GM23338 (cell line): ENCODE data around the gene CPNE7. TPM values are rescaled to one million over a fixed set of nuclear protein-coding genes. Genes with fewer than 3 reads are reported as not detected.

ENCODE experiments used
- ATAC-seq: fragments of 200-7000 bp; cut with Tn5 transposase; 3 replicates; pipeline ENCODE4 v1.9.1; 2020
- DNase-seq: peaks from one replicate; pipeline ENCODE4 v3.0.0-alpha.2; 2015; ENCODE audit warnings: low spot score
- H2AFZ ChIP-seq: fragments of 200-600 bp; sonication (generic); 2 replicates; pipeline ENCODE4 v1.8.0; 2016; ENCODE audit warnings: antibody characterized with exemption, mild to moderate bottlenecking, moderate library complexity
- H3F3A ChIP-seq: fragments of 200-600 bp; sonication (generic); replicated peaks from 2 replicates; pipeline ENCODE4 v1.8.0; 2017; ENCODE audit warnings: antibody characterized with exemption, mixed run types, low read depth
- H3K27ac ChIP-seq: fragments of 200-600 bp; sonication (generic); 2 replicates; pipeline ENCODE4 v1.6.1; 2016; ENCODE audit warnings: low read depth
- H3K27me3 ChIP-seq: fragments of 200-600 bp; sonication (generic); 2 replicates; pipeline ENCODE4 v1.8.0; 2016; ENCODE audit warnings: mild to moderate bottlenecking, mixed run types, moderate library complexity; ENCODE audit not compliant: insufficient read depth
- H3K36me3 ChIP-seq: fragments of 200-600 bp; sonication (generic); 2 replicates; pipeline ENCODE4 v1.8.0; 2016; ENCODE audit warnings: mild to moderate bottlenecking; ENCODE audit not compliant: insufficient read depth
- H3K4me1 ChIP-seq: fragments of 200-600 bp; sonication (generic); 2 replicates; pipeline ENCODE4 v1.8.0; 2016; ENCODE audit warnings: mild to moderate bottlenecking, moderate library complexity; ENCODE audit not compliant: insufficient read depth
- H3K4me2 ChIP-seq: fragments of 200-600 bp; sonication (generic); 2 replicates; pipeline ENCODE4 v1.7.1; 2017; ENCODE audit warnings: mixed run types
- H3K4me3 ChIP-seq: fragments of 200-600 bp; sonication (generic); 2 replicates; pipeline ENCODE4 v1.6.1; 2016; ENCODE audit warnings: mixed run types
- H3K79me2 ChIP-seq: fragments of 200-600 bp; sonication (generic); replicated peaks from 2 replicates; pipeline ENCODE4 v1.8.0; 2017; ENCODE audit warnings: mild to moderate bottlenecking; ENCODE audit not compliant: insufficient read depth
- H3K9me2 ChIP-seq: fragments of 200-600 bp; sonication (generic); 2 replicates; pipeline ENCODE4 v1.8.0; 2017; ENCODE audit not compliant: insufficient read depth
- H4K20me1 ChIP-seq: fragments of 200-600 bp; sonication (generic); replicated peaks from 2 replicates; pipeline ENCODE4 v1.8.0; 2017; ENCODE audit warnings: mild to moderate bottlenecking; ENCODE audit not compliant: insufficient read depth
- H3K27ac Mint-ChIP-seq: 2 replicates; pipeline ENCODE4 v1.8.0; 2020; ENCODE audit warnings: inconsistent platforms, mild to moderate bottlenecking, moderate library complexity, mixed read lengths
- H3K27me3 Mint-ChIP-seq: 3 replicates; pipeline ENCODE4 v1.8.0; 2022; ENCODE audit warnings: low read depth, mild to moderate bottlenecking, moderate library complexity, mixed read lengths, inconsistent platforms; ENCODE audit not compliant: insufficient read depth, poor library complexity
- H3K36me3 Mint-ChIP-seq: 3 replicates; pipeline ENCODE4 v1.8.0; 2021; ENCODE audit warnings: low read depth, mild to moderate bottlenecking, inconsistent platforms, moderate library complexity, mixed read lengths
- H3K4me1 Mint-ChIP-seq: 3 replicates; pipeline ENCODE4 v1.8.0; 2020; ENCODE audit warnings: mild to moderate bottlenecking, inconsistent platforms, mixed read lengths
- H3K4me3 Mint-ChIP-seq: 3 replicates; pipeline ENCODE4 v1.8.0; 2021; ENCODE audit warnings: moderate library complexity, mild to moderate bottlenecking, inconsistent platforms, mixed read lengths
- H3K9me3 Mint-ChIP-seq: 3 replicates; pipeline ENCODE4 v1.8.0; 2020; ENCODE audit warnings: moderate library complexity, mild to moderate bottlenecking, inconsistent platforms, mixed read lengths
- ETS1 ChIP-seq: IDR thresholded peaks from 2 replicates; pipeline ENCODE4 v1.6.1; 2016; ENCODE audit warnings: antibody characterized with exemption
- EZH2phosphoT487 ChIP-seq: fragments of 200-600 bp; sonication (generic); IDR thresholded peaks from one replicate; pipeline ENCODE4 v1.8.1; 2018; ENCODE audit warnings: antibody characterized with exemption; ENCODE audit not compliant: unreplicated experiment
- ZNF331 ChIP-seq: fragments of 250-450 bp; sonication (Bioruptor Pico); IDR thresholded peaks from 2 replicates; pipeline ENCODE4 v1.5.0; 2020; ENCODE audit warnings: low read depth, mild to moderate bottlenecking, moderate library complexity
- ZNF462 ChIP-seq: fragments of 250-450 bp; sonication (Bioruptor Pico); IDR thresholded peaks from 2 replicates; pipeline ENCODE4 v1.5.0; 2020; ENCODE audit warnings: mild to moderate bottlenecking, moderate library complexity
- polyA plus RNA-seq: library from polyadenylated mRNA; unstranded; fragments of >200 nt; fragmentation: Nextera tagmentation; extraction: Ambion mirVana; gene quantifications from 2 replicates; pipeline ENCODE4 v1.2.1, GENCODE V29; 2016
- total RNA-seq: library from RNA; depleted of rRNA; stranded (reverse); fragments of >200 nt; shearing (Covaris generic); gene quantifications from 2 replicates; pipeline ENCODE4 v1.2.3, GENCODE V29; 2014

Gene CPNE7
- total and polyA plus RNA-seq, 2 experiments from 2014 or later = 11.2 to 15.7 TPM

- Histone ChIP-seq H2AFZ (no peak overlapping the region), H3K9me2 (no peaks in the 10 kb centered on the region), H3K27ac (no peak overlapping the region), H3F3A (no peaks in the 10 kb centered on the region; the same call in 1 of the 2 replicates), H3K4me3 (no peak overlapping the region), H3K79me2 (no peaks in the 10 kb centered on the region), H4K20me1 (no peaks in the 10 kb centered on the region), H3K36me3 (no peaks in the 10 kb centered on the region), H3K27me3 (peaks cover 24% of the 10 kb centered on the region), H3K4me2 (no peak overlapping the region), H3K4me1 (peaks cover 5% of the 10 kb centered on the region; the same call in 1 of the 2 replicates)
- peaks cover 3% of the 10 kb centered on the region for H3K4me1 Mint-ChIP-seq
- no peak overlapping the region for H3K4me3 Mint-ChIP-seq
- DNase-seq (no peak), ATAC-seq (no peak)
- H3K9me3 Mint-ChIP-seq = no peaks in the 10 kb centered on the region
- peaks cover 24% of the 10 kb centered on the region for H3K27me3 Mint-ChIP-seq
- no peak overlapping the region for H3K27ac Mint-ChIP-seq
- TF ChIP-seq EZH2phosphoT487 (no peak), ZNF462 (CRISPR knock-in tag) (no peak), ZNF331 (CRISPR knock-in tag) (no peak), ETS1 (no peak)
- no peaks in the 10 kb centered on the region for H3K36me3 Mint-ChIP-seq
Measured at GRCh38 chr16:89572485-89573205, 2.9 kb upstream of the CPNE7 start.
